Endothelial cell of umbilical vein (primary cell): ENCODE data around the gene COL5A3. TPM values are rescaled to one million over a fixed set of nuclear protein-coding genes. Genes with fewer than 3 reads are reported as not detected.

Experiments
- BruUV-seq: library from RNA; stranded (reverse); fragments of 400-500 nt; replicated peaks from 2 replicates; lab custom pipeline; 2021; lab: Mats Ljungman, UMichigan
- CTCF ChIA-PET: fragments of 300-600, 350-600 bp; sonication (Branson Sonifier 250); formaldehyde crosslinking; loops from one replicate; lab custom pipeline; 2021; ENCODE audit warnings: antibody characterized with exemption, inconsistent platforms; lab: Charles Lee
- POLR2A ChIA-PET: fragments of 300-600, 350-600 bp; sonication (Branson Sonifier 250); formaldehyde crosslinking; loops from one replicate; lab custom pipeline; 2021; ENCODE audit warnings: antibody characterized with exemption, inconsistent platforms; lab: Charles Lee
- DNase-seq: peaks from one replicate; pipeline ENCODE4 v3.0.0-alpha.2; 2011; ENCODE audit warnings: low read depth, low spot score
- FAIRE-seq: peaks from 2 replicates; lab custom pipeline; 2011; peaks lifted over from hg19 to GRCh38; lab: Jason Lieb, UNC
- H2AFZ ChIP-seq: 2 replicates; pipeline ENCODE4 v1.6.0; 2012; ENCODE audit warnings: low read depth, low read length, control low read depth, inconsistent platforms
- H3K27ac ChIP-seq: 2 replicates; pipeline ENCODE4 v1.5.1; 2011; ENCODE audit warnings: low read depth, mild to moderate bottlenecking, control low read depth, low read length, moderate library complexity; ENCODE audit not compliant: insufficient read depth
- H3K27me3 ChIP-seq, 2 experiments: 2 replicates each; pipeline versions ENCODE4 v1.6.0 to v1.6.1; 2011; ENCODE audit warnings: low read length in 2 of 2, mixed read lengths in 1 of 2; ENCODE audit not compliant: control insufficient read depth in 2 of 2, insufficient read depth in 2 of 2
- H3K36me3 ChIP-seq, 2 experiments: 2 replicates in 1 of 2; 3 replicates in 1 of 2; pipeline ENCODE4 v1.5.1; 2011; ENCODE audit warnings: low read length in 2 of 2, mild to moderate bottlenecking in 1 of 2, moderate library complexity in 1 of 2; ENCODE audit not compliant: control insufficient read depth in 2 of 2, insufficient read depth in 2 of 2; ENCODE audit errors: extremely low read depth in 1 of 2
- H3K4me1 ChIP-seq: 3 replicates; pipeline ENCODE4 v1.5.1; 2011; ENCODE audit warnings: mild to moderate bottlenecking, low read length; ENCODE audit not compliant: control insufficient read depth, insufficient read depth; ENCODE audit errors: extremely low read depth
- H3K4me2 ChIP-seq: 2 replicates; pipeline ENCODE4 v1.6.1; 2011; ENCODE audit warnings: low read length, control low read depth, mixed read lengths; ENCODE audit not compliant: insufficient read depth
- H3K4me3 ChIP-seq, 3 experiments: fragments of 200-600 bp in 1 of 3; sonication (generic), shearing (Covaris generic) in 1 of 3; replicated peaks in 1 of 3; 2 replicates each; pipeline ENCODE4 v1.5.1; 2011 to 2016; ENCODE audit warnings: control low read depth in 3 of 3, low read length in 3 of 3, mild to moderate bottlenecking in 2 of 3, inconsistent platforms in 1 of 3, low read depth in 1 of 3, moderate library complexity in 1 of 3; ENCODE audit not compliant: insufficient read depth in 1 of 3
- H3K79me2 ChIP-seq: 2 replicates; pipeline ENCODE4 v1.6.0; 2012; ENCODE audit warnings: low read length, inconsistent platforms; ENCODE audit not compliant: control insufficient read depth, insufficient read depth
- H3K9ac ChIP-seq: replicated peaks from 2 replicates; pipeline ENCODE3; 2011; ENCODE audit warnings: low read length, control low read depth; ENCODE audit not compliant: insufficient read depth; ENCODE audit errors: extremely low read depth
- H3K9me1 ChIP-seq: replicated peaks from 3 replicates; pipeline ENCODE4 v1.6.0; 2011; ENCODE audit warnings: mild to moderate bottlenecking, low read length; ENCODE audit not compliant: control insufficient read depth, insufficient read depth; ENCODE audit errors: extremely low read depth
- H3K9me3 ChIP-seq: replicated peaks from 2 replicates; pipeline ENCODE4 v1.5.1; 2012; ENCODE audit warnings: low read length, inconsistent platforms; ENCODE audit not compliant: control insufficient read depth, insufficient read depth
- H4K20me1 ChIP-seq: replicated peaks from 2 replicates; pipeline ENCODE3; 2011; ENCODE audit warnings: mild to moderate bottlenecking, low read length; ENCODE audit not compliant: control insufficient read depth, insufficient read depth; ENCODE audit errors: extremely low read depth
- CTCF ChIP-seq, 2 donors: IDR thresholded peaks; 1 replicate in 1 of 2; 2 replicates in 1 of 2; pipeline ENCODE4 v1.5.1; 2011; ENCODE audit warnings: low read length in 2 of 2, mild to moderate bottlenecking in 2 of 2, moderate library complexity in 2 of 2, control low read depth in 1 of 2, inconsistent platforms in 1 of 2, low read depth in 1 of 2; ENCODE audit not compliant: insufficient read depth in 1 of 2; ENCODE audit errors: extremely low read depth in 1 of 2
- GATA2 ChIP-seq: IDR thresholded peaks from 2 replicates; pipeline ENCODE4 v1.7.0; 2011; ENCODE audit warnings: low read depth, mild to moderate bottlenecking, moderate library complexity, mixed read lengths, low read length; ENCODE audit not compliant: insufficient read length, insufficient read depth
- dilution Hi-C: fragments of 300-500 bp; cut with MboI; formaldehyde crosslinking; loops from one replicate; pipeline ENCODE4 v1.15.0; 2019; ENCODE audit warnings: low sequenced_read_pairs; ENCODE audit not compliant: extremely low pct_ligation_motif_present
- intact Hi-C: fragments of 100-400 bp; cut with micrococcal nuclease; formaldehyde crosslinking; loops from one replicate; pipeline ENCODE4 v1.10.0; 2022
- polyA plus RNA-seq, 4 experiments: library from polyadenylated mRNA; depleted of rRNA in 3 of 4; stranded (reverse) in 3 of 4; unstranded in 1 of 4; fragments of >200 nt; gene quantifications; 2 replicates each; pipeline versions ENCODE4 v1.2.1 to v1.2.3, GENCODE V29; 2011 to 2012; ENCODE audit warnings: missing spikeins in 1 of 4
- total RNA-seq: library from RNA; stranded (reverse); gene quantifications from 2 replicates; pipeline ENCODE4 v1.2.3, GENCODE V29; 2021

COL5A3 gene
- total and polyA plus RNA-seq, 2 donors (not counting 3 experiments of a cell fraction or from before 2014, with no cell fraction given) = not detected

GRCh38 chr19:9991425-9992191 lies 18.7 kb downstream of the COL5A3 start:
- BruUV-seq = no TSS peak
- dilution Hi-C loops = no loop called here
- CTCF ChIA-PET = interaction anchor here (9.7 kb wide), 1 partner anchor 8 kb away, joined by 69 read pairs; no protein-coding TSS in a partner anchor

More at GRCh38 chr19:9991425-9992191, 18.7 kb downstream of the COL5A3 start:
- intact Hi-C loops = no loop called here
- H3K36me3 ChIP-seq = no peaks in the 10 kb centered on the region
- no peaks in the 10 kb centered on the region for H3K9me3 ChIP-seq
- peaks cover 2% of the 10 kb centered on the region for H4K20me1 ChIP-seq
- TF ChIP-seq GATA2 (no peak), CTCF (IDR thresholded peaks at IDR 0.05; ENCODE audit: extremely low read depth in 1 of 2, insufficient read depth in 1 of 2, low read depth in 1 of 2, low read length in 2 of 2) (no peak)
- H3K4me1 ChIP-seq = no peaks in the 10 kb centered on the region
- no peak overlapping the region for H2AFZ ChIP-seq
- H3K27ac ChIP-seq = no peak overlapping the region
- no peaks in the 10 kb centered on the region for H3K79me2 ChIP-seq
- POLR2A ChIA-PET = no interaction called here
- no peak overlapping the region for H3K4me3 ChIP-seq
- H3K4me2 ChIP-seq = no peak overlapping the region
- no peaks in the 10 kb centered on the region for H3K9me1 ChIP-seq
- no peaks in the 10 kb centered on the region for H3K27me3 ChIP-seq
- FAIRE-seq (no peak), DNase-seq (no peak)
- H3K9ac ChIP-seq = no peak overlapping the region
